ENCODE measurements around the gene ACP7.

- TF ChIP-seq POLR2AphosphoS5 (IDR thresholded peaks at IDR 0.05; ENCODE audit: low read depth, low read length) (no peak), POLR2A (IDR thresholded peaks at IDR 0.05; ENCODE audit: low read depth, low read length) (no peak), TAF1 (IDR thresholded peaks at IDR 0.05; ENCODE audit: borderline replicate concordance, low read depth, low read length) (no peak)
Measured at GRCh38 chr19:39085392-39085791, 1.2 kb downstream of the ACP7 start.

Data from GM12892 (cell line).